HepG2 (cell line): ENCODE results near the gene FTSJ1. TPM values are rescaled to one million over a fixed set of nuclear protein-coding genes. Genes with fewer than 3 reads are reported as not detected.

Experiments used
- ATF7 ChIP-seq, 2 experiments: fragments of 450-650 bp in 1 of 2; sonication (generic) in 1 of 2; formaldehyde crosslinking in 1 of 2; IDR thresholded peaks; 2 replicates each; pipeline versions ENCODE4 v1.4.0 to v1.6.1; 2016 to 2020; ENCODE audit warnings: antibody characterized with exemption in 1 of 2, mild to moderate bottlenecking in 1 of 2, missing genetic modification reagents in 1 of 2
- CCDC6 ChIP-seq: sonication (generic); formaldehyde crosslinking; IDR thresholded peaks from 2 replicates; pipeline ENCODE4 v1.8.1; 2022; ENCODE audit warnings: mild to moderate bottlenecking, missing genetic modification reagents, moderate library complexity
- MTF1 ChIP-seq: sonication (generic); formaldehyde crosslinking; IDR thresholded peaks from 2 replicates; pipeline ENCODE4 v1.5.0; 2020; ENCODE audit warnings: missing genetic modification reagents
- NFYB ChIP-seq: sonication (generic); formaldehyde crosslinking; IDR thresholded peaks from 2 replicates; pipeline ENCODE4 v1.4.0; 2020; ENCODE audit warnings: missing genetic modification reagents
- POLR2AphosphoS5 ChIP-seq: IDR thresholded peaks from 2 replicates; pipeline ENCODE4 v1.6.1; 2012; ENCODE audit warnings: low read depth, low read length
- RFX5 ChIP-seq: IDR thresholded peaks from 2 replicates; pipeline ENCODE4 v1.6.1; 2011; ENCODE audit warnings: low read depth, low read length, improper control_type of control experiment
- RXRA ChIP-seq: sonication (generic); formaldehyde crosslinking; IDR thresholded peaks from 2 replicates; pipeline ENCODE4 v1.5.1; 2020; ENCODE audit warnings: missing genetic modification reagents
- SMAD1 ChIP-seq: sonication (generic); formaldehyde crosslinking; IDR thresholded peaks from 2 replicates; pipeline ENCODE4 v1.4.0; 2020; ENCODE audit warnings: missing genetic modification reagents, low read depth, mild to moderate bottlenecking, borderline replicate concordance
- TBX3 ChIP-seq: fragments of 450-650 bp; IDR thresholded peaks from 2 replicates; pipeline ENCODE4 v1.6.1; 2017; ENCODE audit warnings: antibody characterized with exemption, mild to moderate bottlenecking, inconsistent platforms, borderline replicate concordance
- YY1 ChIP-seq: IDR thresholded peaks from 2 replicates; pipeline ENCODE4 v1.6.1; 2011; ENCODE audit warnings: low read length, low read depth, moderate library complexity, mild to moderate bottlenecking; ENCODE audit not compliant: insufficient read depth, insufficient replicate concordance
- ZBTB8A ChIP-seq: sonication (generic); formaldehyde crosslinking; IDR thresholded peaks from 2 replicates; pipeline ENCODE4 v1.4.0; 2020; ENCODE audit warnings: mild to moderate bottlenecking, low read depth, missing genetic modification reagents, borderline replicate concordance
- ZFAT ChIP-seq: sonication (generic); formaldehyde crosslinking; conservative IDR thresholded peaks from 2 replicates; pipeline ENCODE4 v1.8.1; 2023; ENCODE audit warnings: missing genetic modification reagents, inconsistent platforms
- ZFP36L2 ChIP-seq: sonication (generic); formaldehyde crosslinking; IDR thresholded peaks from 2 replicates; pipeline ENCODE4 v1.4.0; 2020; ENCODE audit warnings: missing genetic modification reagents
- ZNF136 ChIP-seq: sonication (generic); formaldehyde crosslinking; IDR thresholded peaks from 2 replicates; pipeline ENCODE4 v1.8.1; 2022; ENCODE audit warnings: low read depth, mild to moderate bottlenecking, moderate library complexity, missing genetic modification reagents
- ZNF225 ChIP-seq: sonication (generic); formaldehyde crosslinking; IDR thresholded peaks from 2 replicates; pipeline ENCODE4 v1.4.0; 2020; ENCODE audit warnings: mild to moderate bottlenecking, missing genetic modification reagents
- ZNF235 ChIP-seq: sonication (generic); formaldehyde crosslinking; IDR thresholded peaks from 2 replicates; pipeline ENCODE4 v1.8.1; 2023; ENCODE audit warnings: mild to moderate bottlenecking, missing genetic modification reagents, borderline replicate concordance
- ZNF562 ChIP-seq: sonication (generic); formaldehyde crosslinking; IDR thresholded peaks from 2 replicates; pipeline ENCODE4 v1.8.0; 2022; ENCODE audit warnings: missing genetic modification reagents, borderline replicate concordance
- ZNF766 ChIP-seq: sonication (generic); formaldehyde crosslinking; IDR thresholded peaks from 2 replicates; pipeline ENCODE4 v1.5.0; 2020; ENCODE audit warnings: missing genetic modification reagents, borderline replicate concordance
- ZNF850 ChIP-seq: sonication (generic); formaldehyde crosslinking; conservative IDR thresholded peaks from 2 replicates; pipeline ENCODE4 v1.9.0; 2021; ENCODE audit warnings: mild to moderate bottlenecking, missing genetic modification reagents
- ZSCAN21 ChIP-seq: sonication (generic); formaldehyde crosslinking; IDR thresholded peaks from 2 replicates; pipeline ENCODE4 v1.8.0; 2022; ENCODE audit warnings: mild to moderate bottlenecking, missing genetic modification reagents, moderate library complexity, borderline replicate concordance
- polyA plus RNA-seq, 8 experiments: library from polyadenylated mRNA; depleted of rRNA in 3 of 8; stranded (reverse) in 7 of 8; unstranded in 1 of 8; fragments of >200 nt; fragmentation: Illumina TruSeq in 4 of 8; extraction: Trizol in 4 of 8; gene quantifications; 2 replicates each; pipeline versions ENCODE4 v1.2.1 to v1.2.3, GENCODE V29; 2011 to 2016; ENCODE audit warnings: low read depth in 4 of 8, missing spikeins in 1 of 8, mixed read lengths in 1 of 8; ENCODE audit not compliant: insufficient read depth in 1 of 8
- total RNA-seq, 5 experiments: library from RNA; depleted of rRNA; stranded (reverse); fragments of >200 nt; fragmentation: Illumina TruSeq; extraction: Trizol; gene quantifications; 2 replicates each; pipeline ENCODE4 v1.2.3, GENCODE V29; 2016; ENCODE audit warnings: low read depth in 1 of 5
- TF ChIP-seq, protein P1 (sequence below): sonication (generic); formaldehyde crosslinking; IDR thresholded peaks from 2 replicates; pipeline ENCODE4 v1.5.1; 2020; ENCODE audit warnings: mild to moderate bottlenecking, missing genetic modification reagents, moderate library complexity
- TF ChIP-seq, protein P2 (sequence below): sonication (generic); formaldehyde crosslinking; IDR thresholded peaks from 2 replicates; pipeline ENCODE4 v1.4.0; 2020; ENCODE audit warnings: mild to moderate bottlenecking, missing genetic modification reagents

Gene FTSJ1
- total and polyA plus RNA-seq, 2 of the 13 experiments (the other 11 are each of a cell fraction or from before 2014, with no cell fraction given): 30.3 to 37.9 TPM

DNA sequence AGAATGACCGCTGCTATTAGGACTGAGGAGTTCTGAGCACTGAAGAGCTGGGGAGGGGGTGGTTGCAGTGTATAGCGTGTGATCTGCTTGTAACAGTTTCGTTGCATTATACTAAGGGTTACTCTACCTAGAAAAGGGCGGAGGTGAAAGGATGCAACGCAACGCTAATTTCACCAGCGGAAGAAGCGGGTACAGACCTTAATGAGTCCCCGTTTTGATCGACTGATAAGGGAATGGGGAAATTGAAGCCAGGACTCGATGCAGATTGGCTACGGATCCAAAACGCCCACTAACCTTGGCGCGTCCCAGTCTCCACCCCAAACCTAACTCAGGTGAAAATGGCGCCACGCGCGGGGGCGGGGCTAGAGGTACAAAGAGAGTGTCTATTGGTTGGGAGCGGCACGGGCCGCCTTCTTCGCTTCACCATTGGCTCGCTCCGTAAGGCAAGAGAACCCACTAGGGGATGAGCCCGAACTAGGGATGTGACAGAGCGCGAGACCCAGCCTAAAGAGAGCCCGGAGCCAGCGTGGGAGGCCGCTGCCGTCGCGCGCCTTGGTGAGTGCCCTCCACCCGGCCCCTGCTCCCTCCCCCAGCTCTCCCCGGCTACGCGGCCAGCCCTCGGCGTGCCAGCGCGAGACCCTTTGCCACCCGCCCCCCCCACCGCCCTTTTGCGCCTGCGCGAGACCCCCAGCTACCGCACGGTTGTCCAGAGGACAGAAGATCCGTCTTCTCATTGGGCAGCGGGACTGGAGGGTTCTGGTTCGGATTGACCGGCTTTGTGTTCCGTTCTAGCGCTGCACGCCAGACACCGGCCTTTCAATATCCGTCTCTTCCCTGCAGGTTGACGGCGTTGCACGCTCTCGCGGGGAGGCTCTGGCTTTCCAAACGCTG, 45.6 kb downstream of the FTSJ1 start, which contains the start of gene EBP (continued):
- TF ChIP-seq, protein P1, sequence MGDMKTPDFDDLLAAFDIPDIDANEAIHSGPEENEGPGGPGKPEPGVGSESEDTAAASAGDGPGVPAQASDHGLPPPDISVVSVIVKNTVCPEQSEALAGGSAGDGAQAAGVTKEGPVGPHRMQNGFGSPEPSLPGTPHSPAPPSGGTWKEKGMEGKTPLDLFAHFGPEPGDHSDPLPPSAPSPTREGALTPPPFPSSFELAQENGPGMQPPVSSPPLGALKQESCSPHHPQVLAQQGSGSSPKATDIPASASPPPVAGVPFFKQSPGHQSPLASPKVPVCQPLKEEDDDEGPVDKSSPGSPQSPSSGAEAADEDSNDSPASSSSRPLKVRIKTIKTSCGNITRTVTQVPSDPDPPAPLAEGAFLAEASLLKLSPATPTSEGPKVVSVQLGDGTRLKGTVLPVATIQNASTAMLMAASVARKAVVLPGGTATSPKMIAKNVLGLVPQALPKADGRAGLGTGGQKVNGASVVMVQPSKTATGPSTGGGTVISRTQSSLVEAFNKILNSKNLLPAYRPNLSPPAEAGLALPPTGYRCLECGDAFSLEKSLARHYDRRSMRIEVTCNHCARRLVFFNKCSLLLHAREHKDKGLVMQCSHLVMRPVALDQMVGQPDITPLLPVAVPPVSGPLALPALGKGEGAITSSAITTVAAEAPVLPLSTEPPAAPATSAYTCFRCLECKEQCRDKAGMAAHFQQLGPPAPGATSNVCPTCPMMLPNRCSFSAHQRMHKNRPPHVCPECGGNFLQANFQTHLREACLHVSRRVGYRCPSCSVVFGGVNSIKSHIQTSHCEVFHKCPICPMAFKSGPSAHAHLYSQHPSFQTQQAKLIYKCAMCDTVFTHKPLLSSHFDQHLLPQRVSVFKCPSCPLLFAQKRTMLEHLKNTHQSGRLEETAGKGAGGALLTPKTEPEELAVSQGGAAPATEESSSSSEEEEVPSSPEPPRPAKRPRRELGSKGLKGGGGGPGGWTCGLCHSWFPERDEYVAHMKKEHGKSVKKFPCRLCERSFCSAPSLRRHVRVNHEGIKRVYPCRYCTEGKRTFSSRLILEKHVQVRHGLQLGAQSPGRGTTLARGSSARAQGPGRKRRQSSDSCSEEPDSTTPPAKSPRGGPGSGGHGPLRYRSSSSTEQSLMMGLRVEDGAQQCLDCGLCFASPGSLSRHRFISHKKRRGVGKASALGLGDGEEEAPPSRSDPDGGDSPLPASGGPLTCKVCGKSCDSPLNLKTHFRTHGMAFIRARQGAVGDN (CRISPR knock-in tag): peak; percentile 70
- TF ChIP-seq ZNF766 (CRISPR knock-in tag): no peak
- no peak for TF ChIP-seq ZNF850
- TF ChIP-seq ZBTB8A (CRISPR knock-in tag): no peak
- TF ChIP-seq MTF1 (CRISPR knock-in tag): no peak
- no peak for TF ChIP-seq ZNF225
- TF ChIP-seq ZNF562 (CRISPR knock-in tag): no peak
- peak; percentile 48 for TF ChIP-seq POLR2AphosphoS5
- no peak for TF ChIP-seq ZFP36L2 (CRISPR knock-in tag)
- no peak for TF ChIP-seq ZFAT (CRISPR knock-in tag)
- TF ChIP-seq RXRA: no peak
- no peak for TF ChIP-seq ZNF235 (CRISPR knock-in tag)
- TF ChIP-seq TBX3: no peak
- no peak for TF ChIP-seq ZNF136 (CRISPR knock-in tag)
- no peak for TF ChIP-seq ATF7 (IDR thresholded peaks at IDR 0.05)
- TF ChIP-seq ATF7 (CRISPR knock-in tag; IDR thresholded peaks at IDR 0.05): no peak
- TF ChIP-seq CCDC6 (CRISPR knock-in tag): no peak
- TF ChIP-seq NFYB (CRISPR knock-in tag): peak; percentile 86
- TF ChIP-seq RFX5: no peak
- peak; percentile 77 for TF ChIP-seq YY1
- TF ChIP-seq ZSCAN21: no peak
- no peak for TF ChIP-seq SMAD1 (CRISPR knock-in tag)
- TF ChIP-seq, protein P2, sequence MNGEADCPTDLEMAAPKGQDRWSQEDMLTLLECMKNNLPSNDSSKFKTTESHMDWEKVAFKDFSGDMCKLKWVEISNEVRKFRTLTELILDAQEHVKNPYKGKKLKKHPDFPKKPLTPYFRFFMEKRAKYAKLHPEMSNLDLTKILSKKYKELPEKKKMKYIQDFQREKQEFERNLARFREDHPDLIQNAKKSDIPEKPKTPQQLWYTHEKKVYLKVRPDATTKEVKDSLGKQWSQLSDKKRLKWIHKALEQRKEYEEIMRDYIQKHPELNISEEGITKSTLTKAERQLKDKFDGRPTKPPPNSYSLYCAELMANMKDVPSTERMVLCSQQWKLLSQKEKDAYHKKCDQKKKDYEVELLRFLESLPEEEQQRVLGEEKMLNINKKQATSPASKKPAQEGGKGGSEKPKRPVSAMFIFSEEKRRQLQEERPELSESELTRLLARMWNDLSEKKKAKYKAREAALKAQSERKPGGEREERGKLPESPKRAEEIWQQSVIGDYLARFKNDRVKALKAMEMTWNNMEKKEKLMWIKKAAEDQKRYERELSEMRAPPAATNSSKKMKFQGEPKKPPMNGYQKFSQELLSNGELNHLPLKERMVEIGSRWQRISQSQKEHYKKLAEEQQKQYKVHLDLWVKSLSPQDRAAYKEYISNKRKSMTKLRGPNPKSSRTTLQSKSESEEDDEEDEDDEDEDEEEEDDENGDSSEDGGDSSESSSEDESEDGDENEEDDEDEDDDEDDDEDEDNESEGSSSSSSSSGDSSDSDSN (CRISPR knock-in tag): no peak
